Heart left ventricle (tissue), 13 donors: ENCODE measurements around the gene ZFP92.

ENCODE experiments used
- CTCF ChIP-seq, 12 donors: fragments of 200-600 bp; sonication (generic) in 4 of 12; IDR thresholded peaks; one replicate each; pipeline versions ENCODE4 v1.5.0 to v1.8.0; 2018 to 2022; ENCODE audit warnings: antibody characterized with exemption in 12 of 12, mild to moderate bottlenecking in 5 of 12
- POLR2A ChIP-seq, 2 donors: fragments of 450-650 bp; IDR thresholded peaks; one replicate each; pipeline ENCODE4 v1.6.1; 2017; ENCODE audit warnings: antibody characterized with exemption in 2 of 2, mild to moderate bottlenecking in 2 of 2, moderate library complexity in 2 of 2
- donor health status: ischemic (EF 13 %, LVEDD 7.1; RV severe dilation, severe dysfunction).
- donor health status: DM: no; HTN: yes; CAD: no.
- donor health status: DM: no; HTN: no; CAD: no.
- donor health status: ischemic (EF 25% LVEDD 6.9; RV normal size, moderate dysfunction).
- donor health status: ischemic (EF 25% LVEDD 5.7; RV mildly dilated, moderate dysfunction).
- donor health status: ischemic (EF 35%, LVEDD 5.7; RV mildly dilated, moderate dysfunction).
- donor health status: nonischemic (EF 11% LVEDD 7.7; RV severe dilation, severe dysfunction).
- donor health status: DM: yes; HTN: yes; CAD: no.
- donor health status: PGD.
- donor health status: ischemic (EF 29% LVEDD 5.4; RV normal size, mild dysfunction).
- donor health status: nonischemic (EF 23%, LVEDD 6.1; RV moderate dilation, normal function).

DNA sequence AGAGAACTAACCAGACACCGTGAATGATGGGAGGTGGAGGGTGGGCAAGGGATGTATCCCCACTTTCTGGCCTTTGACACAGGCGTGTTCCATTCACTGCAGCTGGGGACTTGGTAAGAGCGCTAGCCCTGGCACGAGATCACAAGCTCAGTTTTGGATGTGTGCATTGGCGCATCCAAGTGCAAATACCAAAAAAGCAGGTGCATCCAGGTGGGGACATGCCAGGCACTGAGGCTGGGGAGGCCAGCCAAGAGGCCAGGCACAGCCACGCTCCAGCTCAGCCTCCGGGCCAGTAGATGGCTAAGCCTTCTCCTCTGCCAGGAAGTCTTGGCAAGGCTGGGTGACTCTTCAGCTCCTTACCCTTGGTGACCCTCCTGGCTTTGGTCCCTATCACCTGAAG, 4.4 kb upstream of the ZFP92 start:
- no peak for TF ChIP-seq CTCF (IDR thresholded peaks at IDR 0.05)
- TF ChIP-seq POLR2A (IDR thresholded peaks at IDR 0.05): no peak
